GM19099 (cell line): ENCODE results near the gene CXCL5.

ENCODE experiments used
- POLR2A ChIP-seq: IDR thresholded peaks from 3 replicates; pipeline ENCODE4 v1.6.1; 2011; ENCODE audit warnings: low read depth; ENCODE audit not compliant: insufficient read length; ENCODE audit errors: extremely low read depth

CXCL5 gene

DNA sequence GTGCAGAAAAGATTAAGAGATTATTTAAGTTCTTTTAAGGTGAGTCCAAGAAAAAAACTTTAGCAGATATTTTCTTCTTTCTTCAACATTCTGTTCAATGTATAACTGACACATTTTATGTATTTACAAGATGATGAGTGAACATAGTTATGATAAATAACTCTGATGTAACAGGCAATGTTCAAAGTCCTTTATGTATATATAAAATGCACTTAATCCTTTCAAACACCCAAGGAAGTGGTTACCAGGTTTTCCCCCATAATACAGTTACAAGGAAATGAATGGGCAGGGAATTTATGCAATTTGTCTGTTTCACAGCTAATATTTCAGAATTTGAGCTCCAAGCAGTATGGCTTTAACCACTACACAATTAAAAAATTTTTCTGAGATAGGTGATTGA is 31.8 kb upstream of the CXCL5 start:
- no peak for TF ChIP-seq POLR2A

DNA sequence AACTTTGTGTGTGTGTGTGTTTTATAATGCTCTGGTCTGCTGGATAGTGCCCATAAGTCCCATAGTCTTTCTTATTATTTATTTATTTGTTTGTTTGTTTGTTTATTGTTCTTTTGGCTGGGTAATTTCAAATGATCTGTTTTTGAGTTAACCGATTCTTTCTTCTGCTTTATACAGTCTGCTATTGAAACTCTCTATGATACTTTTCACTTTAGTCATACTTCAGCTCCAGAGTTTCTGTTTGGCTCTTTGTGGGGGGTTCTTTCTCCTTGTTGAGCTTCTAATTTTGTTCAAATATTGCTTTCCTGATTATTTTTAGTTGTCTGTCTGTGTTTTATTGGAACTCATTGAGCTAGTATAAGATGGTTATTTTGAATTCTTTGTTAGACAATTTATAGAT is 30.0 kb upstream of the CXCL5 start:
- TF ChIP-seq POLR2A, result no peak

DNA sequence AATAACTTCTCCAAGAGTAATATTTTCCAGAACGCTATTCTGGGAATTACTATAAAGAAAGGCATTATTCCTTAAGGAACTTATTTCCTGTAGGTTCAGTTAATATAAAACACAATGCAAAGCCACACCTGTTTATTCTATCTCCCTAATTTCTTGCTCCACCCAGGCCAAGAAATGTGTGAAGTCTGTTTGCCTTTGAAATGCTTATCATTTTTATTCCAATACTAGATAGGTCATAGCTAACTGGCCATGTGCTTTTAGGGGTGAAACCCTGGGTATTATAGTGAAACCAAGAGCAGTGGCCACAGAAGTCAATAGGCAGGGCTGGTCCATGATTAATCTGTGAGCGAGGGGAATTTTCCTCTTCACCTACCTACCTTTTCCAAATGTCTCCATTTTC is 25.2 kb upstream of the CXCL5 start:
- no peak for TF ChIP-seq POLR2A

DNA sequence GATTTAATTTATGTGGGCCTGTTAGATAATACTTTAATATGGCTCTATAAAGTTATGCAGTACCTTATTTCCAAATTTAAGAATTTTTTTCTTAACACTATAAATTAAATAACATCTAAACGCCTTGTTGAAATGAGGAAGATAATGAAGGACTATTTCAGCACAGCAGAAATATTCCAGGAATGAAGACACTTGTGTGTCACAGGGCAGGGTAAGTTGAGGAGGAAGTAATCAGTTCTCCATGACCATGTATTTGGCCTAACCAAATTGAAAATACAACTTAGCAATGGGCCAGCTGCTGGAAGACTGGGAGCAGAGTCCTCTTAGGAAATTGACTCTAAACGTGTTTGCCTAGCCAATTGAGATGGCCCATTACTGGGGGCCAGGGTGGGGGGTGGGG is 23.1 kb upstream of the CXCL5 start:
- no peak for TF ChIP-seq POLR2A

DNA sequence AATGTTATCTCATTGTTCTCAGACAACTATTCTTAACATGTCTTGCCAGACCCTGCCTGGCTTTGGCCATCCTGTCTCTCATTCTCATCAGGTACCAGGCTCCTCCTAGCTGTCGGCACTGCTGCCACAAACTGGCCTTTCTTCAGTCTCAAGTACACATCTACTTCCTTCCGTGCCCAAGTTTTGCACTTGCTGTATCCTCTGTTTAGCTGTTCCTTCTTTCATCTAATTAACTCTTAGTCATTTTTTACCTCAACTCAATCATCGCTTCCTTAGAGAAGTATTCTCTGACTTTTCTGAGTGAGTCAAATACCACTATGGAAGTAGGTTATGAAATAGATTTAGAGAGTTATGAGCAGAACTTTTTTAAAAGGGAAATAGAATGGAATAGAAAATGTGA is 20.3 kb upstream of the CXCL5 start:
- TF ChIP-seq POLR2A, result no peak

DNA sequence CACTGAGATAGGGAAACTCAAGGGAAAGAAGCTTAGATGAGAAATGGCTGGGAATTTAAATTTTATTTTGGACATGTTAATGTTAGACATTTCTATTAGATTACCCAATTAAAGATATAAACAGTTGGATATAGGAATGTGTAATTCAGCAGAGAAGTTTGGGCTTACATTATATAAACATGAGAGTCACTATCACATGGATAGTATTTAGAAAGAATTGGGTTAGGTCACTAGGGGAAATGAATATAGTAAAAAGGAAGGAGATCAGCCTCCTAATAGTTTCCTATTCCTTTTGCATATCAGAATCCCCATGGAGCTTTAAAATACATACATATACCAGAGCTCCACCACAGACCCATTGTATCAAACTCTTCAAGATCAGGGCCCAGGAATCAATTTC is 19.6 kb upstream of the CXCL5 start:
- TF ChIP-seq POLR2A, result no peak

DNA sequence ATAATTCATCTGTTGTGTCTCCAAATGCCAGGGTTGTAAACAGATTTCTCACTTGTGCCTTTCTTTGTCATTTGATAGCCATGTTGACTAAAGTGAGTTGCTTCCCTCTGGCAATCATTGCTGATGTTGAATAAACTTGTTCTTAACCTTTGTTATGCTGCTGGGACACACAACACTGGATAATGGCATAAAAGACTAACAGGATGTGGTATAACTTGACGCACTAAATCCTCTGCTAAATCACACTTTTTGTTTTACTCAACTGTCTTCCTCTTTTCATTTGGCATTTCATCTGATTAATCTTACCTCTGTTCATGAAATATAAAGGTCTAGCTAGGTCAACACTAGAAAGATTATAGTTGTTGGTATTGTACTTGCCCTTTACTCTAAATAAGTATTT is 17.6 kb upstream of the CXCL5 start:
- no peak for TF ChIP-seq POLR2A

DNA sequence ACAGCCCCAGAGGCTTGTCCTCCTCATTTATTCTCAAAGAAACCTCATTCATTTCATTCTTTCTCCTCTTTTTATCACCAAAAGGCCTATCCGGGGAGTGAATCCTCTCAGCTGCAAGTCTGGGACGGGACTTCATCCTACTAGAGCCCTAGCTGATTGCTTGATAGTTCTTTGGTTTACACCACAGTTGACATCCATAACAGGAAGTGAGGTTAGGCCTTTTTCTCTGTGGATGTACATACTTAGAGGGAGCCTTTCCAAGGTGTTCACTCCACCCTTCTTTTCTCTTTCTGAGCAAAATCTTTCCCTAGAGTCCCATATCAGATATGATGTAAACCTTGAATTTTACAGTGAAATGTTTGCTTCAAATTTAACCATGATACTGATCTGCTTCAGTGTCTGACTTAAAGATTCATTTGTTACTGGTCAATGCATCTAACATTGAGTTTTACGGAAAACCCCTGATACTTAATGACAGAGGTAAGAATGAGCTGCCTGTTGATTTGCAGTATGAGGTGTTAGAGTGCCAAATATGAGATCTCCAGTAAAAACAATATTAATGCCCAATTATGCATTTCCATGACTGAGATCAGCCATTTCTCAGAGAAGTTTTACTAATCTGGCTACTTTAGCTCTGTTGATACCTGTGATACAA is 16.8 kb upstream of the CXCL5 start:
- no peak for TF ChIP-seq POLR2A

DNA sequence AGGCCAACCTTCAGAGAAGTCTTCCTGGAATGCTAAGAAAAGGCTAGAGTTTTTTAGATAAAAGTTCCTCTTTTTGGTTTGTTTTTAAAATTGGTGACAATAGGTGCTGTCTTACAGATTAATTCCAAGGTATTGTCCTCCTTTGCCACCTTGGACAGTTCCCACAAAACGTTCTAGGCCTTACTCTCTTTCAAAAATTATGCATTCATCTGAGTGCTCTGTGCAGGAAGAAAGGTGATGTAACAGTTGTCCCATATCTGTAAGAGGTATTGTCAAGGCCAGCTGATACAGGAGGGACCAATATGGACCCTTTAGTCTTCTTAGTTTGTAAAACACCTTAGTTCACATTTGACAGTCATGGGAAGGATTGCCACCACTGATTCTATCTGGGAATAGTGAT is 15.9 kb upstream of the CXCL5 start:
- TF ChIP-seq POLR2A, result no peak

DNA sequence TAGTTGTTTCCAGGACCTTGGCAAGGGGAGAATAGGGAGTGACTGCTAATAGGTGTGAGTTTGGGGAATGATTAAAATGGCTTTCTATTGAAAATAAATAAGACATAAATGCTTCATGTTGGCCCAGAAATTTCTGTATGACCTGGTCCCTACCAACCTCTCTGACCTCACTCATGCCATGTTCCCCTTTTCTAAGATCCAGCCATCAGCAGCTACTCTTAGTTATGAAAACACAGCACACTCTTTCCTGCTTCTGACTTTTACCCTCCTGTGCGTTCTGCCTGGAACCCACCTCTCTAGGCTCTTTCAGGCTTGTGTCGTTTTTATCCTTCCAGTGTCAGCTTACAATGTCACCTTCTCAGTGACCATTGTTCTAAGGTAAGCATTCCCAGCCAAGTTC is 14.8 kb upstream of the CXCL5 start:
- TF ChIP-seq POLR2A, result no peak

DNA sequence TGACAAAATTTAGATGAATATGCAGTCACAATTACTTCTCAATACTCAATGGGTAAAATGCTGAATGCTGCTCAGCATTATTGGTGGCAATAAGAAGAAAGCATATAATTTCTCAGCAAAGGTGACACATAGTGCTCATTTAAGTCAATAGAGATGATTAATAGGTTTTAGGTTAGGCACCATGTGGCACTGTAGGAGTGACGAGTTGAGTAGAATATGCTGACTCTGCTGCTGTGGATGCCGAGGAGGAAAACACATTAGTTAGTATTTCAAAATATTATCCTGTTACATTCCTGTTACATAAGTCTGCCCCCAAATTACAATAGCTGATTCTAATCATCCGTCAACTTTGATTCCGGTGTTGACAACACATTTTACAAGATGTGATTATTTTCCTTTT is 13.7 kb upstream of the CXCL5 start:
- no peak for TF ChIP-seq POLR2A

DNA sequence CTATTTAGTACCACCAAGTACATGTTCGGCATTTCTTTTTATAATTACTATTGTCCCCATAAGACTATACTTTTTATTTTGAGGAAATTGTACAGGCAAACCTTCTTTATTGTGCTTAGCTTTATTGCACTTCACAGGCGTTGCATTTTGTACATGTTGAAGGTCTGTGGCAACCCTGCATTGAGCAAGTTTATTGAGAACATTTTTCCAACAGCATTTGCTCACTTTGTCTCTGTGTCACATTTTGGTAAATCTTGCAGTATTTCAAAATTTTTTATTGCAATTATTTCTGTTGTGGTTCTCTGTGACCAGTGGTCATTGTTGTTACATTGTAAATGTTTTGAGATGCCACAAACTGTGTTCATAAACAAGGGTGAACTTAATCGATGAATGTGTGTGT is 10.8 kb upstream of the CXCL5 start:
- TF ChIP-seq POLR2A, result no peak

DNA sequence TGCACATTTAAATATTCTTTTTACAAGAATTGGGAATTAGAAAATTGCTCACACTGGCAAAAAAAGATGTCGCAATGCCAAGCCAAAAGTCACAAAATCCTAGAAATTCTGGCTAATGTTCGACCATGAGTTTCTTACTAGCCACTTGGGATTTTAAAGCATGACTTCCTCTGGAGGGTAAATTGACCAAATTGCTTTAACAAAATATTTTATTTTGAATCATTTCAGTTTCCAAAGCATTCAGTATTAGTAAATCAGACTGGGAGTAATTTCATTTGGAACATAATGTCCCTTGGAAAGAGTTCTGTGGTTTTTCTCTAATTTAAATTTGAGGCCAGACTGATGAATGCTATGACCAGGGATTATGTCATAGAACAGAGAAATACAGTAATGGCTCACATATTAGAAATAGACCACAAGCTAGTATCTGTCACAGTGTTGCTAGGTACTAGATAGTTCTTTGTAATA is 7.6 kb upstream of the CXCL5 start:
- no peak for TF ChIP-seq POLR2A

DNA sequence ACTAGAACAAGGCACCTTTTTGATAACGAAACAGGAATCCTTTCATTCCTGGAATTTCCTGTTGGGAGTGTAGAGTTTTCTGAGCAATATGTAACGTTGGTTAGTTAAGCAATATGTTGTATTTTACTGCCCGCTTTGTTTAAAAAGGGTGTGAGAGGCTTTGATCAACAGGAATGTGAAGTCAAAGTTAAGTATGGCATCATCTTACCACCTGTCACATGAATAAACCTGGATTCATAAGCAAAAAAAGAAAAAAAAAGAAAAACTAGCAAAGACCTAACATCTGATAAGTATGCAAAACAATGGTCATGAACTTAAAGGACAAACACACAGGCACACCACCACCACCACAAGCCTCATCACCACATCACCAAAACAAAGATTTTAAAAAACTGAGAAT is 7.1 kb upstream of the CXCL5 start:
- no peak for TF ChIP-seq POLR2A

DNA sequence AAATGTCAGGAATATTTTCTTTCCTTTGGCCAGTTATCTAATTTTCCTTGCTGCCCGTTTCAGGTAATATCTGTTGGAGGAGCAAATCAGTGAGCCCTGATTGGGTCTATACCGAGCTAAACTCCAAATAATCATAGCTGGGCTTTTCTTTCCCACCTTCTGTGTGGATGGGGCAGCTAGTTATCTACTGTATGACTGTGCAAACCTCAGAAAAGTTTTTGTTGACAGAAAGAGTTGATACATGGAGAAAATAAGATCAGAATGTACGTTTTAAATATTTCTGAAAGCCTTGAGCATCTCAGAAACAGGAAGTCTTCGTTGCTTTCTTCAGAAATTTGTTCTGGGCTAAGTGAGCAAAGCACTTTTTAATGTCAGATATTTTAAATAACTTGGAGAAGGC is 6.2 kb upstream of the CXCL5 start:
- TF ChIP-seq POLR2A, result no peak

DNA sequence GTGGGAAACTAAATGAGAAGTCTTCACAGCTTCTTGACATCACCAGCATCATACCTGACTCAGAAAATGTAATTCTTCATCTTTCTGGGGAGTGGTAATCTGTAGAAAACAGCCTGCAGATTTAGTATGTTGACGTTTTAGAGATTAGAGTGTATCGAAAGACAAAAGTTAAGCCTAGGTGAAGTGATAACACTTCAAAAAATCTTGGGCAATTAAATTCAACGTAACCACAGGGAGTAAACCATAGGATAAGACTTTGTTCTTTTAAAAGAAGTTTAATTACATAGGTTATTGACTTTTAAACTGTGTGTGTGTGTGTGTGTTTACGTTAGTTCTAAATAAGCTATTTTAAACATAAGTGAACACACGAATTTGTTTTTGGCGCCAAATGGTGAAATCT is 1.8 kb upstream of the CXCL5 start:
- TF ChIP-seq POLR2A, result no peak

DNA sequence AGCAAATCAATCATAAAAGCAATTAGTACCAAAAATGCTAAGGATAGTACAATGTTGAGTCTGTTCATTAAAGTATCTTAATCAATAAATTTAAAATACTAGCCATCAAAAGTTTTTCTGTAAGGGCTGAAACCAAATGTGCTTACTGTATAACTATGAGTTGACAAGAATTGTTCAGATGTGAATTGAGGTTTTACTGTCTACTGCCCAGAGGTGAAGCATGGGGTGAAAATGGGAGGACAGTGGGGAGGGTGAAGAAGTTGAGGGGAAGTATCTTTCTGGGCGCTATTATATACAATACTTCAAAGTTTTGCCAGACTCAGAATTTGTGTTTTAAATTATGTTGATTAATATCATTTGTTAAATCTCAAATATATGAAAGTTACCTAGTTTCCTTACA is 6.4 kb downstream of the CXCL5 start:
- TF ChIP-seq POLR2A, result no peak
